ENCODE data around the gene ZNF397.

DNA sequence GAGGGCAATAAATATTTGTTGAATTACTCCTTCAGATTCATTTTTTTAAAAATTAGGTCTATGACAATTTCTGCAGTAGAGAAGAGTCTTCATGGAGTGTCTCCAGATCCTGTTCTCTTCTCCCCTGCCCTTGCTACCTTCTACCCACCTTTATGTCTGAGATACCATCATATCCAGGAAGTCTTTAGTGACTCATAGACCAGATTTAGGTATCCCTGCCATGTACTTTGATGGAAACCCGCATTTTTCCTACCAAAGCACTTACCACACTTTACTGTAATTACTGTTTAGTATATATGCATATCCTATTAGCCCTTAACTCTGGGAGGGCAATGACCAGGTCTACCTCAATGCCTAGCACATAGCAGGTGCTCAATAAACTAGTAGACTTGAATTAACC lies 11.6 kb downstream of the ZNF397 start:
- TF ChIP-seq EZH2 (IDR thresholded peaks at IDR 0.05) (no peak), POLR2AphosphoS5 (IDR thresholded peaks at IDR 0.05; ENCODE audit: borderline replicate concordance, low read depth, low read length) (no peak), FOXP2 (optimal IDR thresholded peaks at IDR 0.05; ENCODE audit: control extremely low read depth, extremely low read length, insufficient read depth) (no peak)

Data from SK-N-MC (cell line).